SHP77 treated with DMSO at 0.1 percent for 48 hours (cell line): ENCODE measurements around the gene IL36B.

Source experiments
- DNase-seq: peaks from one replicate; lab custom pipeline; 2025; lab: John Stamatoyannopoulos, UW

Gene IL36B

DNA sequence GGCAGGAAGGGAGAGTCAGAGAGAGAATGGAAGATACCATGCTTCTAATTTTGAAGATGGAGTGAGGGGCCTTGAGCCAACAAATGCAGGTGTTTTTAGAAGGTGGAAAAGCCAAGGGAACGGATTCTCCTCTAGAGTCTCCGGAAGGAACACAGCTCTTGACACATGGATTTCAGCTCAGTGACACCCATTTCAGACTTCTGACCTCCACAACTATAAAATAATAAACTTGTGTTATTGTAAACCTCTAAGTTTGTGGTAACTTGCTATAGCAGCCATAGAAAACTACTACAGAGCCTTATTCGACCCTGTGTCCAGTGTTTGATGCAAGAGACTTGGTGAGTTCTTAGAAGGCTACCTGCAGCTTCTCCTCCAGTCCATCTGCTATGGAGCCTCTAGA, 22.9 kb upstream of the IL36B start:
- DNase-seq, result no peak

DNA sequence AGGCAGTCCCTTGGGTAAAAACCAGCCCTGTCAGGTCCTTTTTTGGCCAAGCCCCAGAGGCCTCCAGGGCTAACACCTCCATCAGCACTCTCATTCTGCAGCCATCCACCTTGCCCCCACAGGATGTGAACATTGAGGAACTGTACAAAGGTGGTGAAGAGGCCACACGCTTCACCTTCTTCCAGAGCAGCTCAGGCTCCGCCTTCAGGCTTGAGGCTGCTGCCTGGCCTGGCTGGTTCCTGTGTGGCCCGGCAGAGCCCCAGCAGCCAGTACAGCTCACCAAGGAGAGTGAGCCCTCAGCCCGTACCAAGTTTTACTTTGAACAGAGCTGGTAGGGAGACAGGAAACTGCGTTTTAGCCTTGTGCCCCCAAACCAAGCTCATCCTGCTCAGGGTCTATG, 22.4 kb upstream of the IL36B start:
- no peak for DNase-seq

DNA sequence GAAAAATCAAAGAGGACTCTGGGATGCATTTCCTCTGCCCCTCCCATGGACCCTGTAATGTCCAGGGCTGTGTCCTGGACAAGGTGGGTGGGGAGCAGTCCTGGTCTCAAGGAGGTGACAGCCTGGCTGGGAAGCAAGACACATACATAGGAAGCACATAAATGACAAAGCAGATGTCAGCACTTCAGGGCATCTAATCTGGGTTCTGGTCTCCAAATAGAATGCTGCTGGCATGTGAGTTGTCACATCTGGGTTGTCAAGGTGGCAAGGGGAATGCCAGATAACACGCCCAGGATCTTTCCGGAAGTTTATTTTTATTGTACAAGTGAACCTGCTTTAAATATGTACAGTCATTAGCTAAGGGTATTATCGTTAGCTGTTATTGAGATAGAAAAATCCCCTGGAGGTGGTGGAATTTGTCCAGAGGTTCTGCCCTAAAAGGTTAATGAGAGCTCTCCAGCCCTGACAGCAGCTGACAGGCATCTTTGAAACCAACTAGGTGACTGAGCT, 20.7 kb upstream of the IL36B start:
- DNase-seq, result no peak

DNA sequence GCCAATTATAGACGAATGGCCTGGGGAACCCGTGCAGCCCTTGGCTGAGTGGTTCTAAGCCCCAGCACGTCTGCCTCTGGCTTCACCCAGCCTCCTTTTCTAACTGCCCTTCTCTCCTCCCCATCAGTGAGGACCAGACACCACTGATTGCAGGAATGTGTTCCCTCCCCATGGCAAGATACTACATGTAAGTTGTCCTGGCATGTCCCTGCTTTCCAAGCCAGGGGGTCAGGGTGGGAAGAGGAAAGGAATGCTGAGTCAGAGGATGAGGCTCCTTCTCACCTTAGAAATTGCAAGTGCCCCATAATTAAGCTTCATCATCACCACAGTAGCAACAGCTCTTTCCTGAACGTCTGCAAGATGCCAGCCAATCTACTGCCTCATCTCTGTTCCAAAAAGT, 19.9 kb upstream of the IL36B start:
- DNase-seq, result no peak

DNA sequence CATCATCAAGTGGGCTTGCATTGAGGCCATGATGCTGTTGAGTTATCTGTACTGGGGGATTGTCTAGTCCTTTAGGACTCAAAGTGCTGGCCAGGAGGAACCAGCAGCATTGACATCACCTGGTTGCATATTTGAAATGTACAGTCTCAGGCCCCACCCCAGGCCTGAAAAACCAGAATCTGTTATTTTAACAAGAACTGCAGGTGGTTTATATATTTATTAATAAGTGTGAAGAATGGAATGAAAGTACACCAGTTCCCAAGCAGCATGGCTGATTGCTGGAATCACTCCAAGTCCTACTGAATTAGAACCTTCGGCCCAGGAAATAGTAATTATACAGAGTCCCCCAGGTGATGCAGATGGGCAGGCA, 17.9 kb upstream of the IL36B start:
- no peak for DNase-seq

DNA sequence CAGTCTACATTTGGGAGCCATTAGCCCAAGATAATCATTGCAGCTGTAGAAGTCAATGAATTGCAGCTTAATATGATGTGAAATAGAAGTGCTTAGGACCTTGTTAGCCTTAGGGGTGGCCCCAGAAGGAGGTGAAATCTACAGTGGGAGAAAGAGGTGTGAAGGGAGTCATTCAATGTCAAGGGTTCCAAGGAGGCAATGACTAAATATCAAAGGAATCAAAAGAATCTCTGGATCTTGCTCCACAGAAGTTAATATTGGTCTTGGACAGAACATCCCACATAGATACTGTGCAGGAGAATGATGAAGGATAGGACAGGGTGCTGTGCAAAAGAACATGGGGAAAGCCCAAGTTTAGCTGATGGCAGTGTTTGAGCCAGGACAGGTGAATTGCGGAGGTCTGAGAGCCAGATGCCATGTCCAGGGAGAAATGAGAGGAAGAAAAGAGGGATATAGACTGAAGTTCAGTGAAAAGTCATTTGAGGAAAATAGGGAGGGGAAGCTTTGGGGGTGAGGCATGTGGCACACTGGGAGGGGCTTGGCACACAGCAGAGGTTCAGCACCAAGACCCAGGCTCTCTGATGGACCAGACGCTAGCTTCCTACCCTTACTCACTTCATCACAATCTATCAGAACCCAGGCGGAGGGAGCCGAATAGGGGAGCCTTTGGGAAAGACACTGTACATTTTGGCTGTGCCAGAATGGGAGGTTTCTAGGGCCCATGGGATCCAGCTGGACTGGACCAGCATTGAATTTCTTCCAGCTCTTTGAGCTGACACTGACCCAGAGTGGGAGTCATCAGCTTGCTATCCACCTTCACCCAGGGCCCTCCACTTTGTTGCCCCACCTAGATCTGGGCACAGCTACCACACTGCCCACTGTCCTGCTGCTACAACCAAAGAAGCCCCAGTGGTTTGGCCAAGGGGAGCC, 17.3 kb upstream of the IL36B start:
- DNase-seq, result no peak

DNA sequence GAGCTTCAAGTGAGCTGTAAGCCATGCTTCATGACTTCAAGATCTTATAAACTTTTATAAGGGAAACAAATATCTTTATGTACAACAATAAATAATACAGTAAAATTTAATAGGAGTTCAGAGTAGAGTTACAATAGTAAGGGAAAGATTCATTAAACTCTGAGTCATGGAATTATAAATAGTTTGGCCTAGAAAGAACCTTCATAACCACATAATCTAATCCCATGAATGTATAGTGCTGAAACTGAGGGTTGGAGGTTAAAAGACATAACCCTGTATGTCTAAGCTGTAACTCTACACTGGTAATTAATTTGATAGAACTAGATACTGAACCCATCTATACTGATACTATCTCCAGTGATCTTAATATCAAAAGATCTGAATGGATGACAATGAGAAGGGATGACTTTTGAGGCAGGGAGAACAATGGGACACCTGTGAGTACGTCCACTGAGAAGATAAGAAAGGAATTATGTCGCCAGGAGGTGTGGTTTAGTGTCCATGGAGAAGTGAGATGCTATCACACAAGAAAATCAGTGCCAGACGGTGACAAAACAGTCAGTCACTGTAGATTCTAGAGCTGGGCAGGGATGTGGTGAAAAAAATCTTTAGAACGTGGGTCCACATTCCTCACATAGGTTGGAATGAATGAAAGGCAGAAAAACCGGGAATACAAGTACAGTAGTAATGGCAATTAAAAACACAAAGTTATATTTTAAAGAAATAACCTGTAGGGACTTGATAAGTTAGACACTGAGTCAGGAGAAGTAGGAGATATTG, 16.2 kb upstream of the IL36B start:
- DNase-seq, result no peak

DNA sequence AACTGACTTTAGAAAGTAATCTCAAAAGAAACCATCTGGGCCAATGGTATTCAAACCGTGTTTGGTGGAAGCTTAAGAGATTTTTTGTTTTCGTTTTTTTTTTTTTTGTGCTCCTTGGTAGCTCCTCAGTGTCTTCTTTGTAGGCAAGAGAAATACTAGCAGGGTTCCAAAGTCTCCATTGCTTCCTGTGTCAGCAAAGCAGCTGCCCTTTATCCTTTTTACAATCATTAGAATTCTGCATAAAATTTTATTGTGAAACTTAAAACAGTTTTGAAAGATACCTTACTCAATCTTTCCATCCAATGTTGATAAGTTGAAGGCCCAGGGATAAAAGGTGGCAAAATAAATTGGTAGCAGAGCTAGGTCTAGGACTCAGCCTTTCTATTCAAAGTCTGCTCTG, 15.6 kb upstream of the IL36B start:
- DNase-seq, result no peak

DNA sequence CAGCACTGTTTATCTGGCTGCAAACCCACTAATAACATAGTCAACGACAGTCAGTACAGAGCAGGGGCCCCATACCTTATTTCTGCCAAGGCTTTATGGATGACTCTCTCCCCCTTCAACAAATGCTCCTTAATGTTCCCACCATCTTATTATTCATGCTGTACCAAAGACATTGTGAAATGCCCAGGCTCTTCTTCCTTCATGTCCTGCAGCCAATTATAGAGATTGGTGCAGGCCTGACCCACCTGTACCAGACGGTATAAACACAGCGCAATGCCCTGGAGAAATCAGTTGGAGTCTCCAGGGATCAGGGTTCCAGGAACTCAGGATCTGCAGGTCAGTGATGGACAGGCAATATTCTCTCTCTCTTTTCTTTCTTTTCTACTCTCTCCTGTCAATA, 15.0 kb upstream of the IL36B start, which contains the start of gene IL1F10:
Gene IL1F10 (plus strand): TSS at position 290 of the 400 bp plus-strand sequence. CDS start 4,769 bp downstream, outside the sequence.
- no peak for DNase-seq

DNA sequence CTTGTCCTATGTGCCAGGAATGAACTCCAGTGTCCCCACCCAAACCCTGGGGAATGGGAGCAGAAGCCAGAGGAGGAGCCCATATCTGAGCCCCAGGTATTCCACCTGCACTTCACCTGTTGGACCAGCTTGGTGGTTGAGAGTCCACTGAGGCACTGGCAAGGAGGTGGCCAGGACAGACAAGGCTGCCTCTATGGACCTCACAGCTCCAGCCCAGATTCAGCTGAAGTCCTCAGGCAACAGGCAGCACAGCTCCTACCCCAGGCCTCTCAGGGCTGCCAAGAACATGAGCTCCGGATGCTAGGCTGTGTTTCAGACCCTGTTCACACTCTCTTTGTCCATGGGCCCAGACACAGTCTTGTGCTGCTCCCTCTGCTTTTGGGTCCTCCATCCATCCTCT, 12.2 kb upstream of the IL36B start:
- DNase-seq, result no peak

DNA sequence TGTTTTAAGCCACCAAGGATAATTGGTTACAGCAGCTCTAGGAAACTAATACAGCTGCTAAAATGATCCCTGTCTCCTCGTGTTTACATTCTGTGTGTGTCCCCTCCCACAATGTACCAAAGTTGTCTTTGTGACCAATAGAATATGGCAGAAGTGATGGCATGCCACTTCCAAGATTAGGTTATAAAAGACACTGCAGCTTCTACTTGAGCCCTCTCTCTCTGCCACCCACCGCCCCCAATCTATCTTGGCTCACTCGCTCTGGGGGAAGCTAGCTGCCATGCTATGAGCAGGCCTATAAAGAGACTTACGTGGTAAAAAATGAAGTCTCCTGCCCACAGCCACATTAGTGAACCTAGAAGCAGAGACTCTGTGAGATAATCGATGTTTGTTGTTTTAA, 11.6 kb upstream of the IL36B start:
- DNase-seq, result no peak

DNA sequence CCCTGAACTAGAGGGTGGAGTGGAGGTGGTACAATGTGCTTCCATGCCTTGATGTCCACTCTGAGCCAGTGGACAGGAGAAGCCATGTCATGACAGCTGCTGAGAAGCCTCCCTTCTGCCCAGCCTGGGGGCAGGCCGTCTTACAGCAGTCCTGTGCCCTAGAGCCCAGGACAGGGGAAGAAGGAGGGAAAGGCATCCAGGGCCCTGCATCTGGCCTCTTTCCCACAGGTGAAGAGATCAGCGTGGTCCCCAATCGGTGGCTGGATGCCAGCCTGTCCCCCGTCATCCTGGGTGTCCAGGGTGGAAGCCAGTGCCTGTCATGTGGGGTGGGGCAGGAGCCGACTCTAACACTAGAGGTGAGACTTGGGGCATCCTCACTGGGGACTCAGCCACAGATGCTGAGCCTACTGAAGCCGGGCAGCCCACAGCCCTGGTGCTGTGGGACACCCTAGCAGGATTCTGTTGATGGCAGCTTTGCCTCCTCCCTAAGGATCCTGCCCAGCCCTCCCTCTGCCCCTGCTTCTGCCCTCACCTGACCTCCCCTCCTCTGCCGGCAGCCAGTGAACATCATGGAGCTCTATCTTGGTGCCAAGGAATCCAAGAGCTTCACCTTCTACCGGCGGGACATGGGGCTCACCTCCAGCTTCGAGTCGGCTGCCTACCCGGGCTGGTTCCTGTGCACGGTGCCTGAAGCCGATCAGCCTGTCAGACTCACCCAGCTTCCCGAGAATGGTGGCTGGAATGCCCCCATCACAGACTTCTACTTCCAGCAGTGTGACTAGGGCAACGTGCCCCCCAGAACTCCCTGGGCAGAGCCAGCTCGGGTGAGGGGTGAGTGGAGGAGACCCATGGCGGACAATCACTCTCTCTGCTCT, 9.5 kb upstream of the IL36B start:
- DNase-seq, result no peak

DNA sequence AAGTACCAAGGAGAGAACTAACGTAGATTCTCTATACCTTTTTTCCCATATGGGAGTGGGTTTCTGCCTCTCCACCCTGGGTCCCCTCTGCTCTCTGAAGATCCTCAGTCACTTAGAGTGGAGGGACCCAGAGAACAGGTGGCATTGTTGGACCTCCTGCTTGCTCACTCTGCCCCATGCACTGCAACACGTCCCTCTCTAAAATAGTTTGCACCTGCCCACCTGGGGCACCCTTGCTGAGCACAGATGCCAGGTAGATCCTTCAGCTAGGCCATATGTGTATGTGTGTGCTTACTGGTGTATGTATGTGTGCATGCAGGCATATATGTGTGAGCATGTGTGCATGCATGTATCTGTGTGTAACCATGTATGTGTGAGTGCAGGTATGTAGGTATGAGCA, 8.6 kb upstream of the IL36B start:
- DNase-seq, result no peak

DNA sequence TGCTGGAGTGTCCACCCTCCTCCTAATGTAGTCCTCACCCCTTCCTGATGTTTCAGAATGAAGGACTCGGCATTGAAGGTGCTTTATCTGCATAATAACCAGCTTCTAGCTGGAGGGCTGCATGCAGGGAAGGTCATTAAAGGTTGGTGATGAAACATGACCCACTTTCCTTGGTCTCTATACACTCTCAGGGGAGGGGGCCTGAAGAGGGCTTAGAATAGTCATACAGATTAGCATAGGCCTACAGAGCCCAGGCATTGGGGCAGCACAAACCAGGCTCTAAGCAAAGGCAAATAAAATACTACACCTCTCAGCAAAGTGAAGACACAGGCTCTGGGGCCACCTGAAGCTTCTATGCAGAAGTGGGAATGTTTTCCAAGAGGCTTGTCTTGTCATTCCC, 8.1 kb upstream of the IL36B start:
- no peak for DNase-seq

DNA sequence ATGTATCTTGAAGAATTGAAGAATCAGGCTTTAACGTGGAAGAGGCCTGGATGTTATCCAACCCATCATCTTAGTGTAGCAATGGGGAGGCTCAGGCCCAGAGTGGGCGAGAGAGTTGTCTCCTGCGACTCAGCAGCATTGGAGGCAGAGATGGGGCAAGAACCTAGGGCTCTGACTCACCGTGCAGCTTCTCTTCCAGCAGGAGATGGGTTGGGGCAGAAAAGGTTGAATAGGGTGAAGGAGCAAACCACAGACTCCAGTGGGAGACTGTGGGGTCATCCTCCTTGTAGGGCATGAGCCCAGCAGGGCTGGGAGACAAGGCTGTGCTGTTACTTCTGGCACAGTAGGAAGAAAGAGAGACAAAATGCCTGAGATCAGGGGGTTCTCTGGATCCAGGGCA, 7.7 kb upstream of the IL36B start:
- no peak for DNase-seq

DNA sequence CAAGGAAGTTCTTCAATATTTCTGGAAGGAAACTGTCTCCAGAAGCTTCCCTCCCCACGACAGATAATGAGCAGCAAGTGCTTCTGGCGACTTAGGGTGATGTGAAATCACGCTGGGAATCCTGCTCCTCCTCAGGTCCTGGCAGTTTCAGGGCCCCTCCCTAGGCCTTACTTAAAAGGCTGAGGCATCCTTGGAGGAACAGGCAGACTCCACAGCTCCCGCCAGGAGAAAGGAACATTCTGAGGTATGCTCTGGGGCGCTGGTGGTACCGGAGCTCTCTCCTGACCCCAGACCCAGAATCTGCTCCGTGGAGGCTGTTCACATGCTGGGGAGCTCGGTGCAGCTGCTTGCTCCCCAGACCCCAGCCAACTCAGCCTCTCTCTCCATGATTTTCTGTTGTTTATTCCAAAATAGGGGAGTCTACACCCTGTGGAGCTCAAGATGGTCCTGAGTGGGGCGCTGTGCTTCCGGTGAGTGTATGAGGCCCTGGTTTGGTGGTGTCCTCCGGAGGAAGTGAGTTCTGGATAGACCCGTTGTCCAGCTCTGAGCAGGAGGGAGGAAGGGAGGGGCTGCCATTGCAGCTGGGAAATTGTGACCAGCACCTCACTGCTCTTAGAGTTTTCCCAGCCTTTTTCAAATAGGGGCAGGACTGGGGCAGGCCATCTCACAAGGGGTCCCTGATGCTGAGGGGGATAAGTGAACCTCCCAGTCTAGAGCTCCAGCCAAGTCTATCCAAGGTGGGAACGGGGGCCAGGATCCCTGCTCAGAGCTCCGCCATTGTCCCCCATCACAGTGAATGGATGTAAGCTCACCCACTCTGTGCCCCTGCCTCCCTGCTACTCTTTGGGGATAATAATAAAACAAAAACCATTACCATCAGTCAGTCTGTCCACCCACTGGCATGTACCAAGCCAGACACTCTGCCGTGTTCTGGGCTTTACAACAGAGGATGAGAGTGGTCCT, 6.6 kb upstream of the IL36B start, which contains the start of gene IL36RN:
Gene IL36RN (plus strand): TSS at position 201 of the 963 bp plus-strand sequence. CDS start 241 bp downstream, at position 442.
- DNase-seq, result no peak

DNA sequence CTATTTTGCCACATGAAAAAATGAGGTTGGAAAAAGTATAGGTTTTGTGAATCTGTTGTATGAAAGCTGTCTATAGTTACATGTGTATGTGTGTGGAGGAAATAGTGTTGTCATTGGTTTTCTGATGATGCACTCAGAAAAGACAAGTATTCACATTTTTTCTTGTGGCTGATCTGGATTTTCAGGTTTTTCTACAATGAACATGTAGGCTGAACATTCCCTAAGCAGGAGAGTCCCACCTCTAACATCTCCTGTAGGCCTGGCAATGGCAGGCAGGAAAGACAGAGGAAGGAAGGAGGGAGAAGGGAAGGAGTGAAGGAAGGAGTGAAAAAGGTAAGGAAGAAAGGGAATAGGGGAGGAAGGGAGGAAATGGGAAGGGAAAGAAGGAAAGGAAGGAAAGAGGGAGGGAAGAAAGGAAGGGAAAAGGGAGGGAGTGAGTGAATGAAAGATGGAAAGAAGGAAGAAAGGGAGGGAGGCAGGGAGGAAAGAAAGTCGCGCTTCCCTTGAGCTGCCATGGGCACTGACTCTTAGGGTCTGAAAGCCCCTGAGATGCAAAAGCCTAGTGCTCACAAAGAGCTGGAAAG, 5.8 kb upstream of the IL36B start:
- no peak for DNase-seq

DNA sequence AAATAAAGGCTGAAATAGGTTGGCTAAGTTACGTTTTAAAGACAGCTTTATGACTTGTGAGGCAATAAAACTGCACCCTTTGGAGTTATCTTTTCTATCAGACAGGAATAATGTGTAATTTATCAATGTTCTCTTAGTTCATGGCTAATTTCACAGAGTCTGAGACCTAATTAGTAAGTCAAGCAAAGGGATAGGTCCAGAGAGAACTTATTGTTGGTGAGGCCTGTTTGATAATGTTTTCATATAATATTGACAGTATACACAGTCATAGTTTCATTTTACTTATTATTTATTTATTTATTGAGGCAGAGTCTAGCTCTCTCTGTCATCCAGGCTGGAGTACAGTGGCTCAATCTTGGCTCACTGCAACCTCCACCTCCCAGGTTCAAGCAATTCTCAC, 4.5 kb upstream of the IL36B start:
- no peak for DNase-seq

DNA sequence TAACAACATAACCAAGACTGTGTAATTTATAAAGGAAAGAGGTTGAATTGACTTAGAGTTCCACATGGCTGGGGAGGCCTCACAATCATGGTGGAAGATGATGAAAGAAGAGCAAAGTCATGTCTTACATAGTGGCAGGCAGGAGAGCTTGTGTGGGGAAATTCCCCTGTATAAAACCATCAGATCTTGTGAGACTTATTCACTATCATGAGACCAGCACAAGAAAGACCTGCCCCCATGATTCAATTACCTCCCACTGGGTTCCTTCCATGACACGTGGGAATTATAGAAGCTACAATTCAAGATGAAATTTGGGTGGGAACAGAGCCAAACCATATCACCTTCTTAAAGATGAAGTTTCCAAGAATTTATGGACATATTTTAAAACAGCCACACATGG, 3.9 kb upstream of the IL36B start:
- DNase-seq, result no peak

DNA sequence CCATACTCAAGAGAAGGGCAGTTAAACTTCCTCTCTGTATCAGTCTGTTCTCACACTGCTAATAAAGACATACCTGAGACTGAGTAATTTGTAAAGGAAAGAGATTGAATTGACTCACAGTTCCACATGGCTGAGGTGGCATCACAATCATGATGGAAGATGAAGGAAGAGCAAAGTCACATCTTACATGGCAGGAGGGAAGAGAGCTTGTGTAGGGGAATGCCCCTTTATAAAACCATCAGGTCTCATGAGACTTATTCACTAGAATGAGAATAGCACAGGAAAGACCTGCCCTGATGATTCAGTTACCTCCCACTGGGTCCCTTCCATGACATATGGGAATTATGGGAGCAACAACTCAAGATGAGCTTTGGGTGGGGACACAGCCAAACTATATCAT, 1.4 kb upstream of the IL36B start:
- no peak for DNase-seq
